EH (cell line): ENCODE measurements around the gene PTPRN2.
"Not testable (repeated sequence)": the region's sequence is repeated elsewhere in the genome, so short reads cannot be mapped to it uniquely, and the experiment has no call there.

Source experiments
- DNase-seq: peaks from one replicate; pipeline ENCODE4 v3.0.0-alpha.2; 2015; ENCODE audit warnings: low read depth

PTPRN2 gene

GRCh38 chr7:158385496-158386354 lies 201.9 kb downstream of the PTPRN2 start:
- DNase-seq: not testable (repeated sequence)

GRCh38 chr7:158384746-158385145 lies 202.9 kb downstream of the PTPRN2 start:
- DNase-seq: no peak

- DNase-seq: no peak
Observed at GRCh38 chr7:158383665-158384064, 204.0 kb downstream of the PTPRN2 start.

GRCh38 chr7:158382363-158383254 lies 205.0 kb downstream of the PTPRN2 start:
- DNase-seq: no peak

GRCh38 chr7:158381956-158382355 lies 205.7 kb downstream of the PTPRN2 start:
- no peak for DNase-seq

GRCh38 chr7:158378978-158379377 lies 208.6 kb downstream of the PTPRN2 start:
- no peak for DNase-seq

GRCh38 chr7:158377800-158378623 lies 209.6 kb downstream of the PTPRN2 start:
- no peak for DNase-seq

- not testable (repeated sequence) for DNase-seq
Observed at GRCh38 chr7:158376839-158377186, 210.8 kb downstream of the PTPRN2 start.

GRCh38 chr7:158376146-158376838 lies 211.3 kb downstream of the PTPRN2 start:
- not testable (repeated sequence) for DNase-seq

GRCh38 chr7:158375034-158375433 lies 212.6 kb downstream of the PTPRN2 start:
- DNase-seq: no peak

- no peak for DNase-seq
Observed at GRCh38 chr7:158374586-158374985, 213.0 kb downstream of the PTPRN2 start.

GRCh38 chr7:158374146-158374545 lies 213.5 kb downstream of the PTPRN2 start:
- DNase-seq: no peak

GRCh38 chr7:158373476-158374133 lies 214.0 kb downstream of the PTPRN2 start:
- no peak for DNase-seq

GRCh38 chr7:158372400-158373342 lies 215.0 kb downstream of the PTPRN2 start:
- DNase-seq: no peak

GRCh38 chr7:158371856-158372255 lies 215.8 kb downstream of the PTPRN2 start:
- no peak for DNase-seq

- no peak for DNase-seq
Observed at GRCh38 chr7:158369866-158370265, 217.8 kb downstream of the PTPRN2 start.

GRCh38 chr7:158369290-158369689 lies 218.3 kb downstream of the PTPRN2 start:
- no peak for DNase-seq

- no peak for DNase-seq
Observed at GRCh38 chr7:158368449-158368848, 219.2 kb downstream of the PTPRN2 start.

GRCh38 chr7:158367634-158367982 lies 220.0 kb downstream of the PTPRN2 start:
- DNase-seq: no peak
